Measurements from ENCODE around the gene FBXL19. TPM values are rescaled to one million over a fixed set of nuclear protein-coding genes. Genes with fewer than 3 reads are reported as not detected.
A peak's percentile ranks its signal among the peaks of the same experiment; 100 is the strongest.

The FBXL19 gene
- total and polyA plus RNA-seq, 2 donors (not counting 1 experiment from before 2014, with no cell fraction given), result 9.0 to 25.0 TPM

DNA sequence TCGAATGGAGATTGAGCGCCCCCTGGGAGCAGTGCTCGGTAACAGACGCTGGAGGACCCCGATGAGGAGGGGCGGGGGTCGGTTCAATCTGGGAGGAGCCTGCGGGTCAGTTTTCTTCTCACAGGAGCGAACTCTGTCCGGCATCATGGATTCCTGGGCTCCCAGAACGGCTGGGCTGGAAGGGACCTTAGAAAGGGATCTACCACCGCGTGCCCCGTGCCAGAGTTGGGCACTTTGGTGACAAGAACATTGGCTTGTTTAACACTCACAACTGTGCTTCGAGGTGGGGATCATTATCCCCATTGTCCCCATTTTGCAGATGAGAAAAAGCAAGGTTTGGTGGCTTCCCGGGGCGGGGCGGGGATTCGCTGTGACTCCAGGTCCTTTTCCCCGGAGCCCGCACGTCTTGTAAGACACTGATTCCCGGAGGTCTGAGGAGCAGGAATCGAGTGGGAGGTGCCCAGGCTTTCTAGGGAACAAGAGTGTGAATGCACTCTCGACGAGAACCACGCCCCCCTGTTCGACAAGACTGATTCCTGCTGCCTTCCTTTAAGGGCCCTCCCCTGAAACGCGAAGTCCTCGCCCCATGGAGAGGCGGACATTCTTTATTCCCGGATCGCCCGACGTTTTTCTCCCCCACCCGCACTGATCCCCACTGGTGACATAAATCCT lies 1.5 kb upstream of the FBXL19 start:
- Histone ChIP-seq H3K27ac (ENCODE audit: low read length in 2 of 2) (peak overlapping the region; percentile 26 to 99), H4K20me1 (ENCODE audit: control insufficient read depth, insufficient read depth, low read length, poor library complexity, severe bottlenecking) (no peaks in the 10 kb centered on the region), H3K27me3 (replicated peaks in 1 of 4; ENCODE audit: control extremely low read depth in 1 of 4, control insufficient read depth in 3 of 4, insufficient read depth in 4 of 4, low read length in 3 of 4) (no peaks in the 10 kb centered on the region), H2AFZ (ENCODE audit: insufficient read depth, low read depth, low read length, poor library complexity, severe bottlenecking) (peak overlapping the region; percentile 83), H3K4me3 (ENCODE audit: control extremely low read depth in 1 of 5, extremely low read depth in 1 of 5, insufficient read depth in 1 of 5, low read depth in 2 of 5, low read length in 4 of 5) (peak overlapping the region; percentile 80 to 100 (median 98)), H3K4me2 (replicated peaks; ENCODE audit: low read depth, low read length, poor library complexity, severe bottlenecking) (peak overlapping the region; percentile 92), H3K9me3 (ENCODE audit: control extremely low read depth in 1 of 3, control insufficient read depth in 2 of 3, insufficient read depth in 1 of 3, low read length in 2 of 3) (no peaks in the 10 kb centered on the region), H3K4me1 (ENCODE audit: control insufficient read depth in 2 of 2, insufficient read depth in 2 of 2, low read length in 2 of 2) (peaks cover 0 to 21% of the 10 kb centered on the region in 2 donors), H3K36me3 (replicated peaks in 1 of 2; ENCODE audit: control extremely low read depth in 1 of 2, control insufficient read depth in 1 of 2, extremely low read depth in 1 of 2, insufficient read depth in 2 of 2, low read length in 1 of 2) (no peaks in the 10 kb centered on the region), H3K9ac (ENCODE audit: low read length) (peak overlapping the region; percentile 90), H3K79me2 (ENCODE audit: control insufficient read depth, insufficient read depth, low read length) (no peaks in the 10 kb centered on the region)
- Mint-ChIP-seq H3K27me3 (no peaks in the 10 kb centered on the region), H3K9me3 (ENCODE audit: insufficient read depth) (no peaks in the 10 kb centered on the region), H3K4me3 (peak overlapping the region; percentile 100), H3K4me1 (peaks cover 19% of the 10 kb centered on the region), H3K27ac (peak overlapping the region; percentile 100)
- ChIA-PET POLR2A (interaction anchor here (0.5 to 1.2 kb wide), 4 partner anchors 20 to 174 kb away, joined by 3 to 5 read pairs (median 3); no protein-coding TSS in a partner anchor), CTCF (interaction anchor here (0.7 to 5.2 kb wide), 5 partner anchors 20 to 107 kb away, joined by 3 to 58 read pairs (median 14); no protein-coding TSS in a partner anchor)
- peak; percentile 91 for DNase-seq
- under 1% methylated on average over 35 of the region's 37 CpGs for WGBS (ENCODE audit: insufficient coverage)
- intact Hi-C loops (cut with micrococcal nuclease), result loop anchor here (1.0 to 2.0 kb wide), 12 partner anchors 20 to 1997 kb away; partner anchors contain the start of genes CFAP119, ORAI3, PHKG2 and RABEP2
- ATAC-seq (ENCODE audit: low read depth), result peak; percentile 0
- TF ChIP-seq EZH2 (IDR thresholded peaks at IDR 0.05; ENCODE audit: borderline replicate concordance, insufficient read depth, low read depth, low read length, poor library complexity, severe bottlenecking) (no peak), CTCF (IDR thresholded peaks at IDR 0.05) (peak; percentile 90)

Measured in B cell (primary cell).